Endometrial microvascular endothelial cells (primary cell): ENCODE measurements around the gene LGALS3. TPM values are rescaled to one million over a fixed set of nuclear protein-coding genes. Genes with fewer than 3 reads are reported as not detected.
"Not testable (repeated sequence)": the region's sequence is repeated elsewhere in the genome, so short reads cannot be mapped to it uniquely, and the experiment has no call there.

Experiments
- in situ Hi-C: cut with HindIII; loops from 2 replicates; pipeline ENCODE4 v1.10.0; 2017; ENCODE audit warnings: low sequenced_read_pairs, low pct_unique_long_range_greater_than_20kb; ENCODE audit errors: inconsistent ontology term
- total RNA-seq: library from RNA; depleted of rRNA; stranded (reverse); fragments of >200 nt; gene quantifications from one replicate; pipeline ENCODE4 v1.2.3, GENCODE V29; 2015; ENCODE audit errors: inconsistent ontology term

LGALS3 gene
- 86.0 TPM for total RNA-seq

DNA sequence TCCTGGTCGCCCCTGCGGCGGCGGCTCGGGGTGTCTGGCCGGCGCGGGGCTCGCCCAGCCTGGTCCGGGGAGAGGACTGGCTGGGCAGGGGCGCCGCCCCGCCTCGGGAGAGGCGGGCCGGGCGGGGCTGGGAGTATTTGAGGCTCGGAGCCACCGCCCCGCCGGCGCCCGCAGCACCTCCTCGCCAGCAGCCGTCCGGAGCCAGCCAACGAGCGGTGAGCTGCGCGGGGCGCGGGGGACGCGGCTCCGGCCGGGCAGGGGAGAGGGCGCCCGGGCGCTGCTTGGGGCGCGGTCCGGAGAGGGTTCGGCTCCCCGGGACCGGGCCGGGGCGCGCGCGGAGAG lies at the start of gene LGALS3:
TSS of gene LGALS3 (plus strand) at position 167 of the 342 bp plus-strand sequence. CDS start 8,122 bp downstream, outside the sequence.
- in situ Hi-C loops: no loop called here

DNA sequence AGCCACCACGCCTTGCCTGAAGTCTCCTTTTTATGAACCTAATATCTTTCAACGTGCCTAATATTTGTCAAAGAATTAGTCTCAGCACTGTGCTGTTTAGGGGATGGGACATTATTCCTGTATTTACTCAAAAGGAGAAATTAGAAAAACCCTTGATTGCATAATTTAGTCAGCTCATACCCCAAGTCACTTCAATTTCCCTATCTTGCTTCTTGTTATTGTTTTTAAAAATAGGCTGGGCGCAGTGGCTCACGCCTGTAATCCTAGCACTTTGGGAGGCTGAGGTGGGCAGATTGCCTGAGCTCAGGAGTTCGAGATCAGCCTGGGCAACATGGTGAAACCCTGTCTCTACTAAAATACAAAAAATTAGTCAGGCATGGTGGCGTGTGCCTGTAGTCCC lies 49.1 kb upstream of the LGALS3 start:
- in situ Hi-C loops: not testable (repeated sequence)

DNA sequence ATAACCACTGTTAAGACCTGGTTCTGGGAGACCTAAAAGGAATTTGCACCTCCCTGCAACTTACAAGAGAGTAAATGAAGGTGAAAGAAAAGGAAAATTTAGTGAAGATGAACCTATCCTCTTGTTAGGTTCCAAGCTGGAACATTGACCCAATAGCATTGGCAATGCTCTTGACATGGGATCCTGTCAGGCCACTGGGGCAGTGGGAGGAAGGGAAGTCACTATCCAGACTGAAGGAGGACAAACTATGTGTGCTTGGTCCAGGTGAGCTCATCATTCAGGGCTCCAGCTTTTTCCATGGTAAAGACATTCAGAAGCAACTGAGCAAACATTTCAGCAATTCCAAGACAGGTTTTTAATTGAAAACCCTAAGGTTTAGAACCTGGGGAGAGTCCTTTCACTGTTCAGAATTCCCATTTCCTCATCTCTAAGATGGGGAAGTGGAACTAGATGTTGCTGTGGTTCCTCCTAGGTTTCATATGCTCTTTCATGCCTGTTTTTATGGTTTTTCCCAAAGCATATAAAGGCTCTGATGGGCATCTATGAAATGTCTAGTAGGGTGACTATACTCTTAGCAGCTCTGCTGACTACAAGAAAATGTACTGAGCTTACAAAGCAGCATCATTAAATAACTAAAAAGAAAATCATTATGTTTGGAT lies 44.5 kb upstream of the LGALS3 start:
- in situ Hi-C loops: no loop called here

DNA sequence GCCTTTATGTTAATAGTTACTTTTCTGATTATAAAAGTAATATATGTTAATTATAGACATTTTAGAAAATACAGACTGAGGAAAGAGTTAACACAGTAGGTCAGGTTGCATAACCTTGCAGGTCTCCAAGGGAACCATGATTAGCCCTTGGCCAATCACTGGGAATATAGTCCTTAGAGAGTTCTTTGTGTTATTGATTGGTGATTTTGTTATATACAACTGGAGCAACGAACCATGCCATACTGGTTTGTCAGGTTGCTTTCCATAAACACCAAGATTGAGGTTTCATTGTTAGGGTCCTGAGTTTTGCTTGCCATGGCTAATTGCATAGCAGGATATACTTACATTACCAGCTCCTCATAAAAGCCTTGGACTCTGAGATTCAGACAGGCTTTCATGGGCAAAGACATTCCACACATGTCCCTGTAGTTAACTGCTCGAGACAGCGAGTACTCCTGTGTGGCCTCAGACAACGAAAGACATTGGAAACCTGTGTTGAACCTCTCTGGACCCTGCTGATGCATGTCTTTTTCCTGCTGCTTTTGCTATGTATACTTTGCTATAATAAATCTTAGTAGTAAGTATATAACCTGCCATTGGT lies 43.9 kb upstream of the LGALS3 start:
- in situ Hi-C loops: no loop called here

DNA sequence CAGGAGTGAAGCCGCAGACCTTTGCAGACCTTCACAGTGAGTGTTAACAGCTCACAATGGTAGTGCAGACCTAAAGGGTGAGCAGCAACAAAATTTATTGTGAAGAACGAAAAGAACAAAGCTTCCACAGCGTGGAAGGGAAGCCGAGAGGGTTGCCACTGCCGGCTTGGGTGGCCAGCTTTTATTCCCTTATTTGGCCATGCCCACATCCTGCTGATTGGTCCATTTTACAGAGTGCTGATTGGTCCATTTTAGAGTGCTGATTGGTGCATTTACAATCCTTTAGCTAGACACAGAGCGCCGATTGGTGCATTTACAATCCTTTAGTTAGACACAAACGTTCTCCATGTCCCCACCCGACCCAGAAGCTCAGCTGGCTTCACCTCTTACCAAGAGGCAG lies 42.1 kb upstream of the LGALS3 start:
- in situ Hi-C loops: no loop called here

DNA sequence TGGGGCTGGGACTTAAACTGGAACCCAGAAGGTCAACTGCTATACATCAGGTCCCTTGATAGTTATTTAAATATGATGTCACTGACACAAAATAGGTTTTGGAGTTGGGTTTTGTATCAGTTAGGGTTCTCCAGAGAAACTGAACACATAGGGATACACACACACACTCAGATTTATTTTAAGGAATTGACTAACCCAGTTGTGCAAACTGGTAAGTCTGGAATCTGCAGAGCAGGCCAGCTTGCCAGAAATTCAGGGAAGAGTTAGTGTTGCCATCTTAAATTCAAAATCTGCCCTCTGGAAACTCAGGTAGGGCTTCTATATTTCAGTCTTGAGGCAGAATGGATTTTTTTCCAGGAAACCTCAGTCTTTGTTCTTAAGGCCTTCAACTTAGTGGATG lies 40.7 kb upstream of the LGALS3 start:
- in situ Hi-C loops: no loop called here

DNA sequence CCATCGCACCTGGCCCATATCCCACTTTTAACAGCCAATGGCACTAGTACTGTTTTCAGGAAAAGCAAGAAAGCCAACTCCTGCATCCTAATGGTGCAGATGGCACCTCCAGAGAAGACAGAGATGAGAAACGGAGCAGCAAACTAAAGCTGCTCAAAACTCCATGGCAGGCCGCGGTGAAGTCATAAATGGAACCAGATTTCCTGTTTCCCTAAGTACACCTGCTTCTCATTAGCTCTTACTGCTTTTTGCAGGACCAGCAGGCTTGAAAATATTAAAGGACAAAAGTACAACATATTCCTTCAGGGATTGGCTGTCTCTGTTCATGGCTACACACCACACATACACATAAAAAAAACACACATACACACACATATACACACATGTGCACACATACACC lies 36.7 kb upstream of the LGALS3 start:
- in situ Hi-C loops: no loop called here

DNA sequence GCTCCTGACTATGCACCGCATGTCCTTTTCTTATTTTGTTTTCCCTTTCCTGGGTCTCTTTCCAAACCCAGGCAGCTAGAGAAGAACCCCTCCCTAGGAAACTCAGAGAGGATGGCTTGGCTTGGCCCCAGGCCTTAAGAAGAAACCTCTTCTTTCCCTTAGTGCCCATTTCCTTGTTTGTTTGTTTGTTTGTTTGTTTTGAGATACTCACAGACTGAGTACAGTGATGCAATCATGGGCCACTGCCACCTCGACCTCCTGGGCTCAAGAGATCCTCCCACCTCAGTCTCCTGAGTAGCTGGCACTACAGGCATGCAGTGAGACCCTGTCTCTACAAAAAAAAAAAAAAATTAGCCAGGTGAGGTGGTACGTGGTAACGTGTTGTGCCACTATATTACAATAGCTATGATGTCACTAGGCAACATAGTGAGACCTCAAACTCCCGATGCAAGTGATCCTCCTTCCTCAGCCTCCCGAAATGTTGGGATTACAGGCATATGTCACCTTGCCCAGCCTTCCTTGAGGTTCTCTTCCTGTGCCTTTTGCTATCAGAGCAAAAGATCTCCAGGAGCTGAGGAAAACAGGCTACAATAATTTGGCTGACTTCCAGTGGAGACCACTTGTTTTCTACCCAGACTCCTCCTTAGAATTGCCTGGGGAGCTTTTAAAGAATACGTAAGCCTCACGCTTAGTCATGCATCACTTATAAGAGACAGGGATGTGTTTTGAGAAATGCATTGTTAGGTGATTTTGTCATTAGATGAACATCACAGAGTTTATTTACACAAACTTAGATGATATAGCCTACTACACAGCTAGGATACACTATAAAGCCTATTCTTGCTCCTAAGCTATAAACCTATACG lies 34.5 kb upstream of the LGALS3 start:
- in situ Hi-C loops: no loop called here

DNA sequence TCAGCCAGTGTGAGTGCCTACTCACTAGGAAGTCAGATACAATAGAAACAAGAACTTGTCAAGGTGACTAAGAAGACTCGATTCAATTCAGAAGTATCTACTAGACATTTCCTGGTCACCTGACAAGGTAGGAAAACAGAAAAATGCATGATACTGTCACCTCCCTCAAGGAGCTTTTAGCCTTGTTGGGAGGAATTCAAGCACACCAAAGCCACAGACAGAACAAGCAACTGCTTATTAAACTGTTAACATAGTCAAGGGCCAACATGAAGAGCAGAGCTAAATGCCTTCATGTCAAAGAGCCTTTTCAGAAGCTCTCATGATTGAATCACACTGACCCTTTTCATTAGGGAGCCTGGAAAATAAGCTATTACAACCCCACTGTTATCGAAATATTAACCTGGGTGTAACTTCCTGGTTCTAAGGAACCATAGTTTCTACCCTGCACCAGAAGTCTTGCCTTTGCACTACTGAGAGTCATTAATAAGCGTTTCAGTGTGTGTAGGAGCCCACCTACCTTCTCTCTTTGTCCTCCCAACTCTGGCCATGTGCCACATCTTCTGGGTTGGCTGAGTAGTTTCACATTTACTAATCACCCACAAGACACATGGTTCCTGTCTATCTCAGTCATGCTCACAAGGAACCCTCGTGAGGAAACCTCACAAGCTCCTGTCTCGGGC lies 31.0 kb upstream of the LGALS3 start:
- in situ Hi-C loops: no loop called here

DNA sequence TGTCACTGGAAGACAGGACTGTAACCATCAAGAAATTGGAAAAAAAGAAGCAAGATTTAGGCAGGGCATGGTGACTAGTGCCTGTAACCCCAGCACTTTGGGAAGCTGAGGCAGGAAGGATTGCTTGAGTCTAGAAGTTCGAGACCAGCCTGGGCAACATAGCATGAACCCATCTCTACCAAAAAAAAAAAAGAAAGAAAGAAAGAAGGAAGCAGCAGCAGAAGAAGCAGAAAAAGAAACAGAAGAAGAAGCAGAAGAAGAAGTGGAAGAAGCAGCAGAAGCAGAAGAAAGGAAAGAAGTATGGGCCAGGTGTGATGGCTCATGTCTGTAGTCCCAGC lies 30.5 kb upstream of the LGALS3 start:
- in situ Hi-C loops: no loop called here

DNA sequence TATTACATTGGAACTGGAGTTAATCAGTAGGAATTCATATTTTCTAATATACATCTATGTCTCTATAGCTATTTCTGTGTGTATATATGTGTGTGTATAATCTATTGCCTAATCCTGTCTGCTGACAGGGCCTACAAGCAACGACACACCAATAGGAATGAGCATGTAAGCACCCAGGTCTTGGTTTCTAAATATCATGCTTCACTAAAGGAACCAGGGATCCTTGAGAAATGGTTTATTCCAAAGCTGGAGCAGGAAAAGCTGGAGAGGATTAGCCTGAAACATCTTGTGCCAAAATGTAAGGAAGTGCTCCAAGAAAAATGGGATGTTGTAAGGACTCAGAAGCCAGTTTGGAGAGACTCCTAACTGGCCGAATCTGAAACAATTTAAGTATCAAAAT lies 29.3 kb upstream of the LGALS3 start:
- in situ Hi-C loops: no loop called here

DNA sequence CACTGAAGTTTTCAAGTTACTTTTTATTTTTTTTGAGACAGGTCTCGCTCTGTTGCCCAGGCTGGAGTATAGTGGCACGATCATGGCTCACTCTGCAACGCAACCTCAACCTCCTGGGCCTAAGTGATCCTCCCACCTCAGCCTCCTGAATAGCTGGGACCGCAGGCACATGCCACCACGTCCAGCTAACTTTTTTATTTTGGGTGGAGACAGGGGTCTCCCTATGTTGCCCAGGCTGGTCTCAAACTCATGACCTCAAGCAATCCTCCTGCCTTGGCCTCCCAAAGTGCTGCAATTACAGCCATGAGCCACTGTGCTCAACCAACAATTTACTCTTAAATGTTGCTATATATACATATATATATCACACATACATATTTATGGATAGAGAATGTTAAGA lies 27.4 kb upstream of the LGALS3 start:
- in situ Hi-C loops: no loop called here

DNA sequence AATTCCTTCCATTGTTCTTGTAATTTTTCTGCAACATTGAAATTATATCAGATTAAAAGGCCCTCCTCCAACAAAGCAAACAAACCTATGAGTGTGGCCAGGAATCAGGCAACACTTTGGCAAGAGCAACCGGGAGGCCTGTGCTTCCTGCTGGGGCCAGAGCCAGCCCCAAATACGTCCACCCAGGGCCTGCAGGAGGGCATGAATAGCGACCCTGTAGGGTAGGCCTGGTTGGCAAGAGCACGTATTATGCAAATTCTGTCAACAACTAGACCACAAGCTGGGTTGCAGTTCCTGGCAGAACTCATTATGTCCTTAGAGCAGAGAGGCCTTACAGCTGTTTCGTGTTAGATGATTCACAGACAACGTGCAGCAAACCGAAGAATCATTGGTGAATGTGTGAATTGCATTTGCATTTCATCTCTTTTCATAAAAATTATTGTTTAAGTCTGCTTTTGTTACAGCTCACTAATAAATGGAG lies 26.9 kb upstream of the LGALS3 start:
- in situ Hi-C loops: no loop called here

DNA sequence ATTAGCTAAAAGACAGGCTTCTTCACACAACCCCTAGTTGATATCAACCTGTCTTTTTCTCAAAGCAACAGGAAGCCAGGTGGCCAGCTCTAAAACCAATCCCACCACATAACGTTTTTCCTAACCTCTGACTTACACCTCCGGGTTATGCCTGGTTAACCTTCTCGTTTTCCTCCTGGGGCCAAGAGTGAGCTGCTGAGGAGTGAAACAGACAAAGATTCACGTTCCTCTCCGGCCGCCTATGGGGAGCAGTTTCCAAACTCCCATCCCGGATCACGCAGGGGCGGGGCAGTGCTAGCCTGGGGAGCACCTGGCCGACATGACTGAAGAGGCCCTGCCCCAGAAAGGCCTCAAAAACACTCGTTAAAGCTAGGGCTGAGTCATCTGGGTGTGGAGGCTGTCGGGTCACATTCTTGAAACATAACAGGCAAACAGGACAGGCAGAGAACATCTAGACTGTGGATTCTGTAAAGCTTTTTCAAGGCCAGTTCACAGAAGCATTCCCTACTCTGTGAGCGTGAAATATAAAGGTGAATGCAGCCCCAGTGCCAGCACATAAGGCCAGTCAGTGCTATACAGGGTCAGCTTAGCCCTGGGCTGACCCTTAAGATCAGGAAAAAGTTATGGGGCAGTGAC lies 25.9 kb upstream of the LGALS3 start:
- in situ Hi-C loops: no loop called here

DNA sequence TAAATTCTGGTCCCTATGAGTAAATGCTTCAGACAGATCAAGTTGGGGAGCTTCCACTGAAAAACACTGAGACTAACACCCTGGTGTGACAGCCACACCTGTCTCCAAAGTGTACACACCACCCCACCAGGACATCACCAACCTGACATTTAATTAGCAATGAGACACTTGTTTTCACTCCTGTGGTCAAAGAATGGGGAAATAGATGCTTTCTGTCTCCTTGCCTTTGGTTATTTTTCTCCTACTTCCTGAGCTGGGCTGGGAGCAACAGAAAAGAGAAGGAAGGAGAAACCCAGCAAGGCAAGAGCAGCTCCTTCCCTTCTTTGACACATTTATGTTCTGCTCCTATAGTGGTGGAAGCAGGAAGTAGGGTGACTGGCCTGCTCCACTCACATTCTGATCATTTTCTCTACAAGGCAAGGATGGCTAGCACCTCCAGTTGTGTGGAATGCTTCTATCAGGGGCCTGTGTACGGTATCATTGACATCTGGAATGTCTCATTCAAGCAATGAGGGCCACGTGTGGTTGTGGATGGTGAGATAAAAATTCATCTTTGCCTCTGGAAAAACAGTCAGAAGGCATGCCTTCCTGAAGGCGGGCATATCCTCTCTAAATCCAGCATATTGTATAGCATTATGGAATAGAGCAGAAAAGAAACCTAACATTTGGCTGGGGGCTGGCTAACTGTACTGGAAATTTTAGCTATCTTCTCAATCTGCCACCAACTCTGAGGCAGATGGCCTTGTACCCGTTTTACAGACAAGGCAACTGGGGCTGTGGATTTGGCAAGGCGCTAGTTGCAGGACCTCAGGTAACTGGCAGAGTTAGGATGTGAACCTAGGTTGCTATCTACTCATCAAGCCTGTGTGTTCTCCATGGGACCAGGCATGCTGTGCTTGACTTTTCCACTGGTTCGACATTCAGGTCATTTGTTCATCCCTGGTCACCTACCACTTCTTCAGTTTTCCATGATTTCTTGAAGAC lies 24.8 kb upstream of the LGALS3 start:
- in situ Hi-C loops: no loop called here

DNA sequence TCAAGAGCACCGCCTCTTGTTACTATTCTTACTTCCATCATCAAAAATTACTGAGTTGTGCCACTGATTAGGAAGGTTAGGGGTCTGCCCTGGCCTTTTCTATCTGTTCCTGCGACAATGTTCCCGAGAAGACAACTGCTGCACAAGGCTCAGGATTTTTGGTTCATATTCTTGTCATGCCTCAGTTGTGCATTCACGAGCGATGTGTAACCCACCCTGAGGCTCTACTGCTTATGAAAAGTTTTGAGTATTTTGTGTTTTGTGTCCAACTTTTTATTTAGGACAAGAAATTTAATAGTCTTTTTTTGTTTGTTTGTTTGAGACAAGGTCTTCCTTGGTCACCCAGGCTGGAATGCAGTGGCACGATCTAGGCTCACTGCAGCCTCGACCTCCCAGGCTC lies 23.1 kb upstream of the LGALS3 start:
- in situ Hi-C loops: no loop called here

DNA sequence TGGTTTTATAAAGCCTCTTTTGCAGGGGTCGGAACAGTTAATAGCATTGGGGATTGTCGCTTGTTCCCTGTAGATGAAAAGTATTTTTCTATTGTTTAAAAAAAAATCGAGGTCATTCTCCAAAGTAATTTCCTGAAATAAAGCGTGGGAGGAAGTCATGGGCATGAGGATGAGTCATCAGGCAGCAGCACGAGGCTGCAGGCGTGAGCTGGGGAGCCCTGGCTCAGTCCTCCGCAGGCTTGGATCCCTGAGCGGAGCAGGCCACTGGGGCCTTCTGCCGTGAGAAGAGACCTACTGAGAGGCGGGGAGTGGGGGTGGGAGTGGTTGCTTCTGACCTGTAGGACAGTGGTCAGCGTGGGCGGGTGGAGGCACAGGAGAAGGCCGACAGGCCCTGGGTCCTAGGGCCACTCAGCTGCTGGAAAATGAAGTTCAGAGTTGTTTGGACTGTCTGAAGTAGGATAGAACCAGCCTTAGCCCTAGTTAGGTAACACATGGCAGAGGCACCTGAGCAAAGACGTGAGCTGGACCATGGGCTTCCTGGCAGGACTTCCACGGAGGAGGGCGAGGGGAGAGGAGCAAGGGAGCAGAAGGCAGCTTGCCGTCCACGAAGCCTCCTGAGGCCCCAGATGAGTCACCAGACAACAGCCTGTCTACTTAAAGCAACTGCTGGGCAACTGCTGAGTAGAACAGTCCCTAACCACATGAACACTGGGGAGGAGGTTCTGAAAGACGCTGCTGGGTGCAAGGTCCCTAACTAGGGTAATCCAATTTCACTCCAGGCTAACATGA lies 21.1 kb upstream of the LGALS3 start:
- in situ Hi-C loops: no loop called here
